Measurements from ENCODE around the gene CYREN.

CYREN gene

DNA sequence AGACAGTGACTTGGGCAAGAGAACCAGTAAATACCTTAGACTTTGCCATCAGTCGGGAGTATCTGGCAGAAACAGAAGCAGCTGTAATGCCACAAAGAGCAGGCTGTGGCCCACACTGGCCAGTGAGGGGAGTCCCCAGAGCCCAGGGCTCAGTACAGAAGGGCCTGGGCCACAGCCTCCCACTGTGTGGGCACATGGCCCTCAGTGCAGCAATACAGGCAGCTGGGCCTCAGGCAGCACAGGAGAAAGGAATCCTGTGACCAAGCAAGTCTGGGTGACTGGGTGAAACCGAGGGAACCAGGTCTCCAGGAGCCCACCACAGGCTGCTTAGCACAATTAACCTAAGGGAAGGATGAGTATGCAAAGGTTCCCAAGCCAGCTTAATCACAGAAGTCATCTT, 26.8 kb upstream of the CYREN start:
- DNase-seq (ENCODE audit: low spot score): no peak

DNA sequence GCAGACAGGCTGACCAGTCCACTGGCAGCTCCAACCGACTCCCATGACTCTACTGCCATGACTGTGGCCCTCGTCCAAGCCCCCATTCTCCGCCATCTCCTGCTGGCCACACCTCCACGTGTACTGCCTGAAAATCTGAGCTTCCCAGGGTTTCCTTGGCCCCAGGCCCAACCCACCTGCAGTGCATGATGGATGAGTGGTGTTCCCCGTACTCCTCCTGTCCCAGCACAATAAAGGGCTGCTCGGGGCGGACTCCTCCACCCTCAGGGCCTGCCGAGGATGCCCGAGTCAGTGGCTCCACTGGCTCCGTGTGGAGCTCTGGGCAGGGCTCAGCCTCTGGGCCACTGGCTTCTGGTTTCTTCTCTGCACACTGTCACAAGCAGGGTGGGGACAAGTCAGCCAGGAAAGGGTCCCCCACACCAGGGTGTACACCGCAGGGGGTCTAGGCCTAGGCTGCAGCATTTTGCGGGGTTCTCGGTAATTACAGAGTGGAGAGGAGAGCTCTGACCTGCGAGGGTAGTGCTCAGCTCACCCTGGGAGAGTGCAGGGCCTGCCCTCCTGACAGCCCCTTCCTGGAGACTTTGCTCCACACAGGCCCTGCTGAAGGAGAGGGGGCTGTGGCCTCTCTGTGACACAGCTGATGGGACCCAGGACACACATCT, 25.6 kb upstream of the CYREN start:
- no peak for DNase-seq (ENCODE audit: low spot score)

DNA sequence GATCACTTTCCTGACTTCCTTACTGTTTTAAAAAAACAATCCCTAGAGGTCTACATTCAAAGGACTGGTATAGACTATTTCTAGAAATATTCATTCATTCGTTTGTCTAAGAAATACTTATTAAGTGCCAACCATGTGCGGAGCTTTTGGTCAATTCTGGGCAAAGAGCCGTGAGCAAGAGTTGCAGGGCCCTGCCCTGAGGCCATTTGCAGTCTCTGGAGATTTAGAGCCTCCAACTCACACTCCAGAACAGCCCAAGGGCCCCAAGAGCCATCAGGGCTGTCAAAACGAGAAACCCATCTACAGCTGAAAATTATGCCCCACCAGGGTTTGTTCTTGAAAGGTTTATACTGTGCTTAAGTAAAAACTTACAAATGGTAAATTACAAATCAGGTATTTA, 24.6 kb upstream of the CYREN start:
- no peak for DNase-seq (ENCODE audit: low spot score)

DNA sequence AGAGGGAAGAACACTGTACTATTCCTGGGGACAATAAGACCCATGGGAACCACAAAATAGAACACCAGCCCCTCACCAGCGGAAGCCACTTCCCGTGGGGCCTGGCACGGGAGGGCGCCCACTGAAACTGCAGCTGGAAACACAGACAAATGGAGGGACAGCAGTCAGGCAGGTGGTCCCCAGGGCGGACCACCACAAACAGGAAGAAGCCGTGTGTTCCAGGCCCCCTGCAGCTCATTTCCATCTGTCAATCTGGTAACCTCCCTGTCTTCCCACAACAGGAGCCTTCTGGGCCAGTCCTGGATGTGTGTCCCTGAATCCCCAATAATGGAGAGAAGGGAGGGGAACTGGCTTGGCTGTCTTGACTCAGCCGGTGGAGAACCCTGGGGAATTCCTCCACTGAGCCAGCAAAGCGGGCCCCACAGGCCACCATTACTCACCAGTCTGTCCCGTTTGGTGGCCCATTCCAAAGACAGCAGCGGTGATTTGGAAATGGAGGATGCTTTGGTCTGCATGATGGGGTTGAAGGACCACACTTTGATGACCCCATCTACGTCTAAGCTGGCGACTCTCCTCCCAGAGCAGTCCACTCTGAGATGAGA, 24.1 kb upstream of the CYREN start:
- DNase-seq (ENCODE audit: low spot score): no peak

DNA sequence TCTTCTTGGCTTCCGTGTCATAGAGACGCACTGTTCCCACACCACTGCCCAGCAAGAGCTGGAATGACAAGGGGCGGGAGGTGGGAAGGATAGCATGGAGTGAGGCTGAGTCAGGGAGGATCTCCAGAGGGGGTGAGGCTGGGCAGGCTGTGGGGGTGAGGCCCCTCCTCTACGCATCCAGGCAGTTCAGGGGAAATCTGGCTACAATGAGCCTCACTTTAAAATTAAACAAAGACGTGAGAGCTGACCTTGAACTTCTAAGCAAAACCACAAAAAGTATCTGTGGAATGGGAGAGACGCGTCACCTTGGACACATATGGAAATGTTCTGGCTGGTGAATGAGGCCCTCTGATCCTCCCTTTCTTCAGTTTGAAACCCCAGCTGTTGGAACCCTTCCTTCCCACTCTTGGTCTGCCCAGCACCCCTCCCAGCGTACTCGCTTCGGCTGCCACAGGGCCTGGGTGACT, 23.1 kb upstream of the CYREN start:
- no peak for DNase-seq (ENCODE audit: low spot score)

DNA sequence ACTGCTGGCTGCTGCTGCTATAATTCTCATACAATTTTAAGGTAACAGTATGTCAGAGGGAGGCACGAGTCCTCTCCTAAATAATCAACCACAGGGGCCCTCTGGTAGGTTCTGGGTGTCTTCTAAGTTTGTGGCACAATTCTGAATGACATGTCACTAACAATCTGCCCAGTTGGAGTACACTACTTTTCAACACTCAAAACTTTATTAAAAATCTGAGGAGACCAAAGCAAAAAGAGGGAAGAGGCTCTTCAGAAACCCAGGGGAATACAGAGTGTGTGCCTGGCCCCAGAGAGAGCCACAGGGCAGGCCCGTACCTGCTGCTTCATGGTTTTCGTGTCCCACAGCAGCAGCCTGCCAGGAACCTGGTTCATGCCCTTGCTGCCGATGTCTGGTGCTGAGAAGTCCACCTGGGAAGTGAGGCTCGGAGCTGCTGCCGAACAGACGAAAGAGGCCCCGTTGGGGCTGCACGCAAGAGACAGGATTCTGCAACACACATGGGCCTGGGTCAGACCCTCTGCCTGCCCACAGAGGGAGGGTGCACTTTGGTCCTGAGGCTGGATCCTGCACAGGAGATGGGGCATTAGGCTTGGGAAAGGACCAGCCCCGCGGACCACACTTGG, 22.5 kb upstream of the CYREN start:
- no peak for DNase-seq (ENCODE audit: low spot score)

DNA sequence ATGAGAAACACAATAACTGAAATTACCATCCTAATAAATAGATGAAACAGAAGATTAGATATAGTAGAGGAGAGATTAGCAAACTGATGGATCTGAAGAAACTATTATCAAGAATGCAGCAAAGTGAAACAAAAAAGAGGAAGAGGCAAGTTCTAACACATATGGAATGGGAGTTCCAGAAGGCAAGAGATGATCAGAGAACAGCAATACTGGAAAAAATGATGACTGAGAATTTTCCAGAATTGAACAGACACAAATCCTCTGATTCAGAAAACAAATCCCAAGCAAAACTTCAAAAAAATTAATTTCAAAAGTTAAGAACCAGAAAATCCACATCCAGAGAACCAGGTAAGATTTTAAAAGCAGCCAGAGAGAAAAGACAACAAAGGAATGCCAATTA, 20.2 kb upstream of the CYREN start:
- no peak for DNase-seq (ENCODE audit: low spot score)

DNA sequence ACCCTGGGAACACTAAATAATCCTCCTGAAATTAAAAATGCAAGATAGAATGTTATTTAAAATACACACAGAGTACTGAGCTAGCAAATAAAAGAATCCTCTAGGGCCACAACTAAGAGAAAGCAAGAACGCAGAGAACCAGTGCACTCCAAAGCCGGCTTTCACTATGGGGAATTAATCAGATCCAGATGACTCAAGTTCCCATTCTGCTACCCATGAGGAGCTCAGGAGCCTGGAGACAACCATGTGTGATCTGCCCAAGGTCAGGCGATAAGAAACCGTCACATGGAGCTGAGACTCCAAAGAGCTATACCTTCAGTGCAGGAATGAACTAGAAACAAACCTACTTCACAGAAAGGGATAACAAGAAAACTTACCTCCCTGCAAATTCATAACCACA, 19.5 kb upstream of the CYREN start:
- no peak for DNase-seq (ENCODE audit: low spot score)

DNA sequence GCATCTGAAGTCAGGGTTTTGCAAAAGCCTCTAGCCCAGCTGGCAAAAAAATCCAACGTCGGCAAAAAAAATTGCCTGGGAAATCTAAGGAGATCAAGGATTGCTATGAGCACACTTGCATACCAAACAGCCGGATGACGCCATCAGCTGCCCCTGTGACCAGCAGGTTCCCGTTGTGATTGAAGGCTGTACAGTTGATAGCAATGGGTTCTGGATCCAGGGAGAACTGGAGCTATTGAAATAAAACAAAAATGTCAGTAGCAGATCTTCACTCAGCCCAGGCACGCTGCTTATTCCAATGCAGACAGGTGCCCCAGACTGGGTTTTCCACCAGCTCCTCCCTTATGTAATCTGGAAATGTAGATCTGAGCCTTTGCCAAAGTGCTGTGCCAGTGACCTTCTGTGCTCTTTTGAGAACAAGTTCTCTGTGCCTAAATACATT, 18.7 kb upstream of the CYREN start:
- DNase-seq (ENCODE audit: low spot score): no peak

DNA sequence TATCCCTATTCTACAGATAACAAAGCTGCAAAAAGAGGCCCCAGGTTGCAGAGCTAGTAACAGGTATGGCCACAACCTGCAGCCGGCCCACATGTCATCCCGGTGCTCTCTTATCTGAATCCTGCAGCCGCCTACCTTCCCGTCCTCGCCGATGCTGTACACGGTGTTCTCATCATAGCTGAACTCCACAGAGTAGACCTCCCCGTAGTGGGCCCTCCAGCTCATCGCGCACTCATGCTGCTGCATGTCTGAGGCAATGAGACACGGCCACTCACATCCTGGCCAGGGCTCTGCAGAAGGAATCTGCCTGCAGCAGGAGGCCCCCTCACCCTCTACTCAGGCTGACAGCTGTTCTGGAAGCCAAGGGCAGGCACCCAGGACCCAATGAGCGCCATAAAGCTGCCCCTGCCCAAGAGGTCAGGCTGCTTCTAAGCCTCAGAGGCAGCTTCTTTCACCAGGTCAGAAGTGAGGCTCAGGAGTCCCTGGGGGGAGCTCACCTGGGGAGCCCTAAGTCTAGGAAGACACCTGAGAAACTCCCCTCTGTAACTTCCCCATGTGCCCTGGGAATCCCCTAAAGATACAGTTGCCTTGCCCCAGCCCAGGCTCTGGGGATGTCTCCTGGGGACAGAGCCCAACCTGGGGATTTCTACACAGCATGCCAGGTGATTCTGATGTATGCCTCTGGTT, 17.9 kb upstream of the CYREN start:
- no peak for DNase-seq (ENCODE audit: low spot score)

DNA sequence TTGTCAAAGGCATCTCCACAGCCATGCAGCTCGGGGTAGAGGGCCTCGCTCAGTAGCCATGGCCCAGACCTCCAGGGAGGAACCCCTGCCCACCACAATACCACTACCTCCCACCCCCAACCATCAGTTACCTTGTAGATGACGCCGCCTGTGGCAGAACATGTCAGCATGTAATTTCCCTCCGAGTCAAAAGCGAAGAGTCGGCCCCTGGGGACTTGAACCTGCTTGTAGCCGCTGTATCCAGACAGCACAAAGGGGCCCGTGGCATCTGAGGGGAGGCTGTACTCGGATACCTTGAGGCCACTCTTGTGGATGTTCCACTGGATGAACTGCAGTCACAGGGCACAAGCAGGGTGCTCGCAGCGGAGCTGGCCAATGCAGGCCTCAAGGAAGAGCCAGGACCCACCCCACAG, 16.3 kb upstream of the CYREN start:
- DNase-seq (ENCODE audit: low spot score): no peak

DNA sequence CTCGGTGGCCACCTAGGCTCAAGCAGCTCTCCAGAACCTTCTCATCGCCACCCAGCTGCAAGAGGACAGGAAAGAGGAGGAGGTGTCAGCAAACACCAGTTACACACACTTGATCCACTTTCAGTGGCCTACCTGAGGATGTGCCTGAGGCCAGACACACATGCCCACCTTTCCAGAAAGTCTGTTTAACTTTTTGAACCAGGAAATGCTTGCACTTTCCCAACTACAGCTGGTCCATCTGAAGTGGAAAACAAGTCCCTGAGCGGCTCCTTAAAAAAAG, 15.7 kb upstream of the CYREN start:
- no peak for DNase-seq (ENCODE audit: low spot score)

DNA sequence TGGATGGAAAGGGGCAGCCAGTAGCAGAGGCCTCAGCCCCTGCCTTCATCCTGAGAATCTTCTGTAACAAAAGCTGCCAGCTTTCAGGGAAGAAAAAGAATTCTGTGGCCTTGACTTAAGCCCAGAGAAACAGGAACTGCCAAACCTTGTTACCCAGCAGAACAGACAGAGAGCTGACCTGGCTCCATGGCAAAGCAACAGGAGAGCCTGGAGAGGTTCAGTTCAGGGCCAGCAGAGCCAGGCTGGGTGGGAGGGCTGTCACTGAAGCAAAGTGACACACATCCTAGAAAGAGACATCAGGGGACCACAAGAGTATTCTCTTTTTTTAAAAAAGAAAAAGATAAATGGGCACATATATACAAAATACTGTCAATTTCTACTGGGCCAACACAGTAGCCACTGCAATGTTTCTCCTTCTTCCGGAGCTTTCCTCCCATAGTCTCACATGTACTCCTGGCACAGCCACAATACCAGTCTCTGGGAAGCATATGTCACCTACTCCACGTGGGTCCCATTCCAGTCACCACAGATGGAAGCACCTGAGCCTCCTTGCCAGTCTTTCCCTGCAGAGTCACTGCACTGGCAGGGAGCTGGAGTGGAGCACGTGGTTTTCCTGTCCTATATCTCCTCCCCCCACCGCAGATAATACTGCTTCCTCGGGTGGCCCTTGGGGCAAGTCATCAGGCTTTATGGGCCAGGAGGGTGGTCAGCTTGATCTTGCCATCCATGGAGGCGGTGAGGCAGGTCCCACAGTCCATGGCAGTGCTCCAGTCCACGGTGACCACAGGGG, 15.2 kb upstream of the CYREN start:
- no peak for DNase-seq (ENCODE audit: low spot score)

DNA sequence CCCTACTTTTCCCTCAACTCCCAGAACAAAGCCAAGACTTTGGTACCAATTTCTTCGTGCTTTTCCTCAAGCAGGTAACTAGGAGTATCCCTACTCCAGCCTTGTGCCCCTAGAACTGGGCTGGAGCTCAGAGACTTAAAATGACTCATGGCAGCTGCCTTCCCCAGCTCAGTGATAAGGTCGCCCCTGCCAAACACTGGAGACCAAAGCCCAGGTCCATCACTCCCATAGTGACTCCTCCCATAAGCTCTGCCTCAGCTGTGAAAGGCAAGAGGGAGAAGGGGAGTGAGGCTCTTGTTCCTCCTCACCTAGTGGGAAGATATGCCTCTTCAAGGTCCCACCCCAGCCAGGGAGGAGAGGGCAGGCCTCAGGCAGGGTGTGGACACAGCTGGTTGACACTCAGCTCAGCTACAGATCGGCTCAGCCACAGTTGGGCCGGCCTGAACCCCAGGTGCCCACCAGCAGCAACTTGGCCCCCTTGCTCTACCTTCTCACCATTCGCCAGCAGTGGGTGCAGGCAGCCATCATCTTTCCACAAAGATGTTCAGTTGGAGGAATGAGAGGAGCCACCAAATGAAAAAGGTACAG, 13.8 kb upstream of the CYREN start:
- no peak for DNase-seq (ENCODE audit: low spot score)

DNA sequence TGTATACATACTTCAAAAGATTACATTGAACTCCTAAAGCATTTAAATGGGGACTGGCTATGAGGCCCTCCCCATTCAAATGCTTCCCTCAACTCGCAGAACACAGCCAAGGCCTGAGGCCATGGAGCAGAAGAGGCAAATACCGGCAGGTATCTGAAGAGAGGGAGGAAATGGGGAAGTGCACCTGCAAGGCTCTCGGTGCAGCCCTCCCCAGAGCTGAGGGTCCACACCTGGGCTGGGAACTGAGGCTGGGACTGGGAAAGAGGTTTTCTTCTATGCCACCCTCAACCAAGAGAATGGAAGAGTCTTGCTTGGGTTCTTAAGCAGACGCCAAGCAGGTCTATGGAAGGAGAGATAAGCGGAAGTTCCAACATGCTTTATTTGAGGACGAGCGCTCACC, 13.0 kb upstream of the CYREN start:
- no peak for DNase-seq (ENCODE audit: low spot score)

DNA sequence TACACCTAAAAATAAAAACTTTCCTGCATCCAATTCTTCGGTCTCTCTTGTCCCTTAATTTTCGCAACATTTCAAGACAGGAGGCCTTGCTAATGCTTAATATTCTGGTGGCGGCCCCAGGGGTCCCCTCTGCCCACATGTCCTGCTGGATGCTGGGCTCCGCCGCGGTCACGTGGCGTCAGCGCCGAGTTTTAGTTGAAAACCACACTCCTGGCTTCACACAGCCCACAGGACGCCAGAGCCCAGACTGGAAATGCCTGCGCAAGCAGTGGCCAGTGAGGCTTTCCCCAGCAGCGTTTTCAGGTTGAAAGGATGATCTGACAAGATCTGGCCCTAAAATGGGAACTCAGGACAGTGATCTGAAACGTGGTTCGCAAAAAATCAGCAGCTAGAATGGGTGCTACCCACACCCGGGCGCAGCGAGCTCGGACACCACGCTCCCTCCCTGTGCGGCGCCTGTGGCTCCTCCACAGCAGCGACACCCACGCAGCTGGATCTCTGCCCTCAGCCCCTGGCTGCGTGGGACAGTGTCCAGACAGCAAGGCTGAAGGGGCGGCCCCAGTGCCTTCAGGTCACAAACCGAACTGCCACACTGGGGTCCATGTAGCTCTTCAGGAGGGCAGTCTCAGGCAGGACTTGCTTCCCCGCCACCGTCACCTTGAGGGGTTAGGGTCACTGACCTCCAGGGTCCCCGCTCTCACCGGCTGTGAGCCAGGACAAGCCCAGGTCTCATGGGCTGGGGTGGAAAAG, 11.6 kb upstream of the CYREN start:
- no peak for DNase-seq (ENCODE audit: low spot score)

DNA sequence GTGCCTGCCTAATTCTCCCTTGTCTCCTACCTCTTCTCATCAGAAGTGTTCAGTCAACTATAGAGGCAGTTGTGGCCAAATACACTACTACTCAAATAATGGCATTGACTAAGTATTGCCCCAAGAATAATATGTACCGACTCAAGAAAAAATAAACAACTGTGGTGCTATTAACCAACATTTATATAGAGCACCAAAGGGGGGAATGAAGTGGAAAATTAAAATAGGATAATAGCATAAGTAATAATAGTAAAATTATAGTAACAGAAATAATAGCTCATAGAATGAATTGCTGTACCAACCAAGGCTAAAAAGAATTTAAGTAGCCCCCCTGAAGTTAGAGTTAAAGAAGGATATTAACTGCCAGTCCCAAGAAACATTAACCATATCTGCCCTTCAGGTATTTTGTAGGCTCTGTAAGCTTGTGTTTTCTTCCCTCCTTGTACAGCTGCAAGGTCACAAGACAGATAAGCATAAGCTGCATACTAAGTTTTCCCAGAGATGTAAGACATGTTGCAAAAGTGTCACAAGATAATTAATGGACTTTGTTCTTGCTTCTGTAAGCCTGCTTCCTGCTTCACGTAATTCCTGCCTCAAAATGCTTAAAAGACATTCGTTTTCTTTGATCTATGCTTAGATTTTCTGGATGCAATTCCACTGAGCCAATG, 10.9 kb upstream of the CYREN start:
- no peak for DNase-seq (ENCODE audit: low spot score)

DNA sequence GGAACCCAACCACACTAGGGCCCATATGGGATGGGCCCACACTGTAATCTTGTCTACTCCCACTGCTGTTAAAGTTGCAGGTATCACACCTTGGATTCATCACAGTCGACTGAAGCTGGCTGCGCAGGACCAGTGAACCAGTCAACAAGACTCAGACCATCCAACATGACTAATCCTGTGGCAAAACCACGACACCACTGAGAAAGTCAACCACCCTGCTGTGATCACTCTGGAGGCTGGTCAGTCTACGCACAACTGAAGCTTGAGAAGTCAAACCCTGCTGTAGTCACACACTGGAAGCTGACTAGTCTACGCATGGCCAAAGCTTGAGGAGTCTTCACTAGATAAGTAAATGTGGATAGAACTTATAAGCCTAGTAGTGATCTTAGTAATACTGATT, 9.6 kb upstream of the CYREN start:
- no peak for DNase-seq (ENCODE audit: low spot score)

DNA sequence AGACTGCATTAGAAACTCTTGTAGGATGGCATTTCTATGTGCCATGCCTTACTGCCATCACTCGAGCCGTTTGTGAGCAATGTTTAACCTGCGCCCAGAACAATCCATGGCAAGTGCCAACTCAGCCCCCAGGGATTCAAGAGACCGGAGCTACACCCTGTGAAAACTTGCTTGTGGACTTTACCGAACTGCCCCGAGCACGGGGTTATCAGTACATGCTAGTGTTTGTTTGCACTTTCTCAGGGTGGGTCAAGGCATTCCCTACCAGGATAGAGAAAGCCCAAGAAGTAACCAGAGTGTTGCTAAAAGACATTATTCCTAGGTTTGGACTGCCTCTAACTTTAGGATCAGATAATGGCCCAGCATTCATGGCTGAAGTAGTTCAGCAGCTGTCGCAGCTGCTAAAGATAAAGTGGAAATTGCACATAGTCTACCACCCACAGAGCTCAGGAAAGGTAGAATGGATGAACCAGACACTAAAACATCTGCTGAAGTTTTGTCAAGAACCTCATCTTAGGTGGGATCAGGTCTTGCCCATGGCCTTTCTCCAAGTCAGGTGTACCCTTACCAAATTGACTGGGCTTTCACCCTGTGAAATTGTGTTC, 8.9 kb upstream of the CYREN start:
- no peak for DNase-seq (ENCODE audit: low spot score)

DNA sequence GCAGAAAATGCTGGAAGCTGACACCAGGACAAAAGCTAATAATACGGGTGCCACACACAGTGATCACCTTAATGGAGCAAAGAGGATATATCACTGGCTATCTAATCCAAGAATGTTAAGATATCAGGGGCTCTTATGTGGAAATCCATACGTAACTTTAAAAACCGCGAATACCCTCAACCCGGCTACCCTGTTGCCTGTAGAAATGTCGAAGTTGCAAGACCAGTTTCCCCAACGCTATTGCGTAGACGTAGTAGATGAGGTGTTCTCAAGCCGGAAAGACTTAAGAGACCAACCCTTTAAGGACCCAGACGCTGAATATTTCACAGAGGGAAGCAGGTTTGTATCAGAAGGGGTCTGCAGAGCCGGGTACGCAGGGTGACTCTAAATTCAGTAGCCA, 7.9 kb upstream of the CYREN start:
- no peak for DNase-seq (ENCODE audit: low spot score)

Data from iPS-NIHi11 (cell line).